Measurements from ENCODE around the gene RXRA.

GRCh38 chr9:134463280-134463679 lies 137.0 kb downstream of the RXRA start:
- TF ChIP-seq CTCF (IDR thresholded peaks at IDR 0.05; ENCODE audit: poor library complexity, severe bottlenecking) = no peak
- no peak for TF ChIP-seq POLR2AphosphoS5 (IDR thresholded peaks at IDR 0.05)
